GM19025 (cell line): Measurements from ENCODE around the gene STPG2.
"Not testable (repeated sequence)": the region's sequence is repeated elsewhere in the genome, so short reads cannot be mapped to it uniquely, and the experiment has no call there.

Experiments used
- ATAC-seq: cut with Tn5 transposase; IDR thresholded peaks from one replicate; pipeline ENCODE4 v1.9.1; 2021; ENCODE audit warnings: mild to moderate bottlenecking, low read depth, moderate library complexity; ENCODE audit not compliant: unreplicated experiment

STPG2 gene

DNA sequence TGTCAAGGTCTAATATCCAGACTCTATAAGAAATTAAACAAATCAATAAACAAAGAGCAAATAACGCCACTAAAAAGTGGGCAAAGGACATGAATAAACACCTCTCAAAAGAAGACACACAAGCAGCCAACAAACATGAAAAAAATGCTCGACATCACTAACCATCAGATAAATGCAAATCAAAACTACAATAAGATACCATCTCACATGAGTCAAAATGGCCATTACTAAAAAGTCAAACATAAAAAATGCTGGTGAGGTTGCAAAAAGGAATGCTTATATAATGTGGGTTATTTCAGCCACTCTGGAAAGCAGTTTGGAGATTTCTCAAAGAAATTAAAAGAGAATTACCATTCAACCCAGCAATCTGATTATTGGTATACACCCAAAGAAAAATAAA lies 481.1 kb downstream of the STPG2 start:
- ATAC-seq = no peak

DNA sequence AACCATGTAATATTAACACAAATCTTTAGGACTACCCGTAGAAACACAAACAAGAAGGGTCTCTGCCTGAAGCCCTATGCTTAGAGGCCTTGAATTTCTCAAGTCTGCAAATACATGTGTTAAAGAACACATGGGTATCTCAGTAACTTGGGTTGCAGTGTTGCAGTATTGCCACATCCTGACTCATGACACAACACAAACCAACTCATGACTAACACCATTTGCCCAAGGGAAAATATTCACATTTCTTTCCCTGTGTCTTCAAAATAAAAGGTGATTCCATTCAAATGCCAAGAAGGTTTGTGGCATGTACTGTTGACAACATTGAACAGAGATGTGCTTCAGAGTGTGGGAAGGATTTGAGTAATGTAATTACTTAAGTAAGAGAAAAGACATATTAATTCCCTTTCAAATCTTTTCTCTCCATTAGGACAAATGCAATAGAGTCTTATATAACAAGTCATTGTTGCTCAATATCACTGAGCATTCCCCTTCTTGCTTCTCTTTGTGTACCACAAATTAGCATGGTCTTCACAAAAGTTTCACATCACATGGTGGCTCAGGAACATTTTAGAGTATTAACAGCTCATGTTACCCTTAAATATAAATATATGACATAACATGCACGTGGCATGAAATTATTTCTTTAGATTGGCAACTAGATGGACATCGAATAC lies 487.1 kb downstream of the STPG2 start:
- no peak for ATAC-seq

DNA sequence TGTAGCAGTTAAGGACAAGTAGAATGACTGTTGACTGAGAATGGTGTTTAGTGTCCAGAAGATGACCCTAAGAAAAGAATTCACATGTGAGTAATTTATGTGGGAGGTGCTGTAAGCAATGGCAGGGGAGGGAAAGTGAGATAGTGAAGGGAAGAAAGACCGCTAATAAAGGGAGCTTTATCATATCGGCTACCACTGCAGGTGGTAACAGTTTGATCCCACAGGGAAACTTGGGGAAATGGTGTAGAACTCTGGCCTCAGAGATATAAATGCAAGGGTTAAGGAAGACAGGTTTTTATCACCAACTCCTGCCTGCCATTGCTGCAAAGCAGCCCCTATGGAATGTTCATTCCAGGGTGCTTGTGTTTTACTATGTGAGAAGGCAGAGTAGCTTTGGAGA lies 489.6 kb downstream of the STPG2 start:
- no peak for ATAC-seq

DNA sequence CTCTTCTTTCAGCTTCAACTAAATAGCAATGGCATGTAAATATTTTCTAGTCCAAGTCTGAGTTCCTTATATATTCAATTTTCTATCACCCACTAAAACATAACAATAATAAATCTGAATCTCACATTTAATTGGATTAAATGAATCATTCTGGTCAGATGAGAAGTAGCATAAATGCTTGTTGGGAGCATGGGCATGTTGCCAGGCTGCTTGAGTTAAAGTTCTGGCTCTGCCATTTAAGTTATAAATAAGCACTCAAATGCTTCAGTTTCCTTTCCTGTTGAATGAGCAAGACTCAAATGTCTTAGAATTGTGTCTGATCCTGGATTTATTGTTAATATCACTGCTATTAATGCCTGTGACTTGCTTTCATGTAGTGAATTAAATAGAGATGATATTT lies 496.3 kb downstream of the STPG2 start:
- ATAC-seq = no peak

DNA sequence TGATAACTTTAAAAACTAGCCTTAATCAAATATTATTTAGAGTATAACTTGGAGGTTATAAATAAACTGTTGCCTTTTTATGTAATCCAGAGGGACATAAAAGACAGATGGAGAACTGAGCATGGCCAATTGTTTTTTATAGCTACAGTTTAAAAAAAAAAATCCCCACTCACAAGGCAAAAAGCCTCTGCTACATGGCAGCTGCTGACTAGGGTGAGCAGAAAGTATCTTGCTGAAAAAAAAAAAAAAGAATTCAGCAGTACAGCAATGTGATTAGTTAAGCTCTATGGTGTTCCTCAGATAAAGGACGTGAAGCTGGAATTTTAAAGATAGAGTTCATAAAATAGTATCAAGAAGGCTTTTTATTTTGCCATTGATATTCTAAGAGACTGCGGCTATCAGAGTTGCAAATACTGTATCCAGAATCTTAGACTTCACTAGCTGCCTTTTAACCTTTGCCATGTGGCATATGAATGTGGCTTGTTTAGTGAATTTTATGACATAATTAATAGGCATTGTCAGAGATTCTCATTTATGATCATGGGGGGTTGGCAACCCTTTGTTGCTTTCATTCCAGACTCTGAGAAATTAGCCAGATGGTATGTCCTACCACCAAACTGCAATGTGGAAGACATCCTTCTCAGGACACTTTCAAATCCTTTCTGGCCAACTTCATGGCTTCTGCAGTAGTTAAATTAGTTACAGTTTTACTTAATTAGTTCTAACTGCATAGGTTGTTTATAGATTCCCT lies 498.0 kb downstream of the STPG2 start:
- no peak for ATAC-seq

DNA sequence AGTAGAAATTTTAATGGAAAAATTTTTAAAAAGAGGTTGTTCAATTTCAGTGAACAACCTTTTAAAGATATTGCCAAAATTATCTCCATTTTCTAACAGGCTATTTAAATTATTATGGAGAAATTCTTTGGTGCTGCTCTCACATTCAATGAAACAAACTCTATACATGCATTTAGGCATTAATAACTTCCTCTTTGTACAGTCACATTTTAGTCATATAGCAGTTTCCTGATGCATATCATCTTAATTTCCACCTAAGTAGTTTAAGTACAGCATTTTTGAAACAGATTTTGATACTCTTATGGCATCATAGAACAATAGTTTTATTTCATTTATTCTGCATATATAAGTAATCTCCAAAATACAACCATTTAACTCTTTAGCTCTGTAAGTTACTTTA lies 500.1 kb downstream of the STPG2 start:
- no peak for ATAC-seq

DNA sequence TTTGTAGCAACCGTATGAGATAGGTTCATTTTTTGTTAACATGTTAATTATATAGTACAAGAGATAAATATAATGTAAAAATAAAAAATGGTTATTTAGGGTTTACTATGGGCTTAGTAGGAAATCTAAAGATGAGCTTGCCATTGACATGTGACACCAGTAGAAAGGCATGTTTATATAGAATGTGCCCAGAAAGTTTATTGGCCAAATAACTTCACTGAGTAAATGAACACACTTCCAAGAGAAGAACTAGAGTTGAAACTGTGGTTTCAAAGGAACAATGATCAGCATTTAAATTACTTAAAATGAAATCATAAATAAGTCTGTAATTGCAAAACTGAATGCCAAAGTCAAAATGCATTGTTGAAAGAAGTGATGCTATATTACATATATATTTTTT lies 503.3 kb downstream of the STPG2 start:
- ATAC-seq = no peak

DNA sequence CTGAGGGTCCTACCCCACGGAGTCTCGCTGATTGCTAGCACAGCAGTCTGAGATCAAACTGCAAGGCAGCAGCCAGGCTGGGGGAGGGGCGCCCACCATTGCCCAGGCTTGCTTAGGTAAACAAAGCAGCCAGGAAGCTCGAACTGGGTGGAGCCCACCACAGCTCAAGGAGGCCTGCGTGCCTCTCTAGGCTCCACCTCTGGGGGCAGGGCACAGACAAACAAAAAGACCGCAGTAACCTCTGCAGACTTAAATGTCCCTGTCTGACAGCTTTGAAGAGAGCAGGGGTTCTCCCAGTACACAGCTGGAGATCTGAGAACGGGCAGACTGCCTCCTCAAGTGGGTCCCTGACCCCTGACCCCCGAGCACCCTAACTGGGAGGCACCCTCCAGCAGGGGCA lies 509.4 kb downstream of the STPG2 start:
- ATAC-seq = not testable (repeated sequence)

DNA sequence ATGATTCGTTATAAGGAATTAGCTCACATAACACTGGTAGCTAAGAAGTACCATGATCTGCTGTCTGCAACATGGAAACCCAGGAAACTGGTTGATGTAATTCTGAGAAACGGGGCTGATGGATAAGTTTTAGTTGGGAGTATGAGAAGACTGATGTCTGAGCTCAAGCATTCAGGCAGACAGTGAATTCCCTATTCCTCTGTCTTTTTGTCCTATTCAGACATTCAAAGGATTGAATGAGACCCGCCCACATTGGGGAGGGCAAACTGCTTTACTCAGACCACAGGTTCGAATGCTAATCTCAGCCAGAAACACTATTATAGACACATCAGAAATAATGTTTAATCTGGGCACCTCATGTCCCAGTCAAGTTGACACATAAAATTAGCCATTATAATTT lies 515.5 kb downstream of the STPG2 start:
- ATAC-seq = no peak

DNA sequence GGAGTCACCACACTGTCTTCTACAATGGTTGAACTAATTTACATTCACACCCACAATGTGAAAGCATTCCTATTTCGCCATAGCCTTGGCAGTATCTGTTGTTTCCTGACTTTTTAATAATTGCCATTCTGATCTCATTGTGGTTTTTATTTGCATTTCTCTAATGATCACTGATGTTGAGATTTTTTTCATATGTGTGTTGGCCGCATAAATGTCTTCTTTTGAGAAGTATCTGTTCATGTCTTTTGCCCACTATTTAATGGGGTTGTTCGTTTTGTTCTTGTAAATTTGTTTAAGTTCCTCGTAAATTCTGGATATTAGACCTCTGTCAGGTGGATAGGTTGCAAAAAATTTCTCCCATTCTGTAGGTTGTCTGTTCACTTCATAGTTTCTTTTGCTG lies 519.1 kb downstream of the STPG2 start:
- no peak for ATAC-seq

DNA sequence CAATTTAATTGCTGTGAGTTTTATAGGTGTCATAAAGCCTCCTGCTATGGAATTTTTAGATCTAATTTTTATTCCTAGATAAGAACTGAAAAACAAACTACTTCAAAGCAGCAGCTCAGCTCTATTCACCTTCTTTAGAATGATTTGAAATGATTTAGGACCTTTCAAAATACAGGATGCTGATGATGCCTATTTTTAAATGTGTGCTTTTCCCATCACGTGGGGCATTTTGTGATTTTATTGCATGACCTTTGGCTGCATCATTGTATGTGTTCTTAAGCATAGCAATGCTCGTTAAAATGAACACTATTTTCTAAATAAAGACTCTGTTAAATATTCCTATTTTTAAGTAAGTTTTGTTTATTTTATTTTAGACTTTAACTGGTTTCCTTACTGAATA lies 537.3 kb downstream of the STPG2 start:
- ATAC-seq = no peak

DNA sequence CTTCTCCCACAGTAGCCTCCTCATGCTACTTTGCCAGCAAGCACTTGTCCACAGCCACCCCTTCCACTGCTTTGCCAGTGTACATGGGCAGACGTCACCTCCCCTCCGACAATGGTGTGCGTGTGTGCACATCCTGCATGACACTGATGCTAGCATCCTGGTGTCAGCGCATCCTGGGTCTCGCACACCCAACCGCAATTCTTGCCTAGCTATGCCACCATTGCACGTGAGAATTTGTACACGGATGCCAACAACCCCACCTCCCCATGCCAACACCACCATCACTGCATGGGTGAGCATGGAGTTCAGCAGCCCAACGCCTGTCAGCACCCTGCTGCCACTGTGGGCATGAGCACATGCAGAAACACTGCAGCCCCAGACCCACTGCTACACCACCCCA lies 550.0 kb downstream of the STPG2 start:
- ATAC-seq = no peak

DNA sequence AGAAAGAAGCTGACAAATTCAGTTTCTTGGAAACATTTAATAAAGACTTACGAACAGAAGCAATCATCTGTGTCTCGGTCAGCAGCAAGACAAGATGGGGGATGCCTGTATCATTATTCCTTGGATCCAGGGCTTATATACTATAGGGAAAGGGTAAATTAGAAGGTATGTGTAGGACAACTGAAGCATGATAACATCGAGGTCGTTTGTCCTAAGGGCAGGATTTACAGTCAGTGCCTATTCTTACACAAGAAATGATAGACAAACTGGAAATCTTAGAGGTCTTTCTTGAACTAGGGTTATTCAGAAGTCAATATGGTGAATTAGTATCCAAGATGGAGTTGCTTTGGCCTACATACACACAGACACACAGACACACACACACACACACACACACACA lies 553.0 kb downstream of the STPG2 start:
- ATAC-seq = no peak

DNA sequence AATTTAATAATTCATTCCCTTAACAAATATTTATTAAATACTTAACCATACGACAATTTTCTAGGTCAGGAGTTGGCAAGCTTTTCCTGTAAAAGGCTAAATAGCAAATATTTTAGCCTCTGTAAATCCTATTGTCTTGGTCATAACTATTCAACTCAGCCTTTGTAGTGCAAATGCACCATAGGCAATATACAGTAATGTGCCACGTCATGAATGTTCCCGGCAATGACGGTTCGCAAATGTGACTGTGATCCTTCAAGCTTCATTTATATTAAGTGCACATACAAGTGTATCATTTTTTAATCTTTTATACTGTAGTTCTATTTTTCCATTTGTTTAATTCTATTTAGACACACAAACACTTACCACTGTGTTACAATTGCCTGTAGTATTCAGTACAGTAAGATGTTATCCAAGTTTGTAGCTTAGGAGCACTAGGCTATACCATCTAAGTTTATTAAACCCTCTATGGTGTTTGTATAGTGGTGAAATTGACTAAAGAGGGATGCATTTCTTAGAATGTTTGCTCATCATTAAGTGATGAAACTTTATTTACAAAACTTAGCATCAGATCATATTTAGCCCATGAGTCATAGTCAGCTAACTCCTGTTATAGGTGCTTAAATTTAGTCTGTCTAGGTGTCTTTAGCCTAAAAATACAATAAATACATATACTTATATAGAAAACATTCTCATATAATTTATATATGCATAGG lies 553.6 kb downstream of the STPG2 start:
- ATAC-seq = no peak

DNA sequence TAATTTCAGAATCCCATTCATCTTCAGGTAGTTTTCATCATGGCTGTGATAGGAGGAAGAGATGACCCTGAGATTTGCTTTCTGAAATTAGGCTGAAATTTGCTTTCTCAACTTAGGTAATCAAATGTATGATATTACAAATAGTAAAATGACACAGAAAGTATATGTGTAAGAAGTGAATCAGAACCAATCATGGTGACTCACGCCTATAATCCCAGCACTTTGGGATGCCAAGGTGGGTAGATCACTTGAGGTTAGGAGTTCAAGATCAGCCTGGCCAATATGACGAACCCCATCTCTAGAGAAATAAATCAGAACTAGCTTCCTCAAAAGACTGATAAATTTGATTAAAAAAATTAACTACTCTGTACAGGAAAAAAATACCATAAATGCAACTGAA lies 555.4 kb downstream of the STPG2 start:
- no peak for ATAC-seq

DNA sequence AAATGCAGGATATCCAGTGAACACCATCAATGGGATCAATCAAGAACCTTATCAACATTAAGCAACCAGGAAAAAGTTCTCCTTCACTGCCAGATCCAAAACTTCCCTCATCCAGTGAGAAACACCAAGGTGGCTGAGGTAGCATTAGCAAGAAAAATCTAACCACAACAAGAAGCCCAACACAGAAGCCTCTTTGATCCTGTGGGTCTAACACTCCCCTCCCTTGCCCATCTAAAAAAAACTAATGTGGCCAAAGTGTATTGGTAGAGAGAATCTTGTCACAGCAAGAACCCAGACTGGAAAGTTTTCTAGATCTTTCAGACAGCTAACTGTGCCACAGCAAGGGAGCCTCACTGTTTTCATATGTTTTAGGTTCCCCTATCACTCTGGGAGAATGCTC lies 558.0 kb downstream of the STPG2 start:
- no peak for ATAC-seq

DNA sequence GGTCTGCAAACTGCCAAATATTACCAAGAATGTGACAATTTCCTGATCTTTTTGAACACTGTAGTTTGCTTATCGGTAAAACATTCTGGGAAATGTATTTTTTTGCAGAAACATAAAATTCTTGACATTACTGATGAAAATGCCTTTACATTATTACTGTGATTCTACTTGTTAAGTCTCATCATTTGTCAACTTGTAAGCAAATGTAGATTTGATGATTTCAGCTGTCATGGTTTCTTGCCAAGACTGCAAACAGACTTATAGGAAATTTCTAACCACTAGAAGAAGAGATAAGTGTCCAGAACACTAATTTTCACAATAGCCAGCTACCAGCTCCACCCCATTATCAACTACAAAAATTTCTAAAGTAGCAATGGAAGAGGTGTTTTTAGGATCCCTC lies 560.4 kb downstream of the STPG2 start:
- no peak for ATAC-seq

DNA sequence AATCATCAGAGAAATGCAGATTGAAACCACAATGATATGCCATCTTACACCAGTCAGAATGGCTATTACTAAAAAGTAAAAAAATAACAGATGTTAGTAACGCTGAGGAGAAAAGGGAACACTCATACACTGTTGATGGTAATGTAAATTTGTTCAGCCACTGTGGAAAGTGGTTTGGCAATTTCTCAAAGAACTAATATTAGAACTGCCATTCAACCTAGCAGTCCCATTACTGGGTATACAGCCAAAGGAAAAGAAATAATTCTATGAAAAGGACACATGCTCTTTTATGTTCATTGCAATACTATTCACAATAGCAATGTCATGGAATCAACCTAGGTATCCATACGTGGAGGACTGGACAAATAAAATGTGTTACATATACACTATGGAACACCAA lies 566.3 kb downstream of the STPG2 start:
- no peak for ATAC-seq

DNA sequence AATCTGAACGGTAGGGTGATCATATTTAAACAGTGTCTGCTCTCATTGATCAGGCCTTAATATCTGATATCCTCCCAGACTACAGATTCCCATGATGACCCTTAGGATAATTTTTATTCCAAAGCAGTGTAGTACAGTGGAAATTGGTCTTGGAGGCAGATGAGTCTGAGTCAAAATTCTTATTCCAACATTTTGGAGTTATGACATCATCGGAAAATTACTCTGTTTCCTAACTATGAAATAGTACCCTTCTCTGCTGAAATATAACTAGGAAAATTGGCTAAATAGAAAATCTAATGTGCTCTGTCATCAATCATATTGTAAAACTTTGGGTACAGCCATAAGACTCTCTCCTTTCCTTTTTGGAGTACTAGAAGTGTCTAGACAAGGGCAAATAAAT lies 583.3 kb downstream of the STPG2 start:
- no peak for ATAC-seq

DNA sequence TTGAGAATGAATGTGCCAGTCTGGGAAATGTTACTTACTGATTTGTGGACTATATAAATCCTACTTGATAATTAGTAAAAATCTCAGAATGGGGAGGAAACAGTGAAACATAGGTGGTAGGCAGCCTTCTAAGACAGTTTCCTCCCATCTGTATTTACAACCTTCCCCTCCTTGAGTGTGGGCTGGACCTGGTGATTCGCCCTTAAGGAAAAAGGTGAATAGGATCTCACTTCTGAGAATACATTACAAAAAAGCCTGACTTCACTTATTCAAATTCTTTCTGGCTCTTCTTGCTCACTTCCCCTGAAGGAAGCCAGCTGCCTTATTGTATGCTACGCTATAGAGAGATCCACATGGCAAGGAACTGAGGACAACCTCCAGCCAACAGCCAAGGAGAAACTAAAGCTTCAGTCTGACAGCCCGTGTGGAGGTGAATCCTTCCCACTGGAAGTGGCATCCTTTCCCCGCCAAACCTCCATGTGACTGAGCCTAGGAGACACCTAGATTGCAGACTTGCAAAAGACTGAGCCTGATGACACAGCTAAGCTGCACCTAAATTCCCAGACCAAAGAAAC lies 585.0 kb downstream of the STPG2 start:
- no peak for ATAC-seq

DNA sequence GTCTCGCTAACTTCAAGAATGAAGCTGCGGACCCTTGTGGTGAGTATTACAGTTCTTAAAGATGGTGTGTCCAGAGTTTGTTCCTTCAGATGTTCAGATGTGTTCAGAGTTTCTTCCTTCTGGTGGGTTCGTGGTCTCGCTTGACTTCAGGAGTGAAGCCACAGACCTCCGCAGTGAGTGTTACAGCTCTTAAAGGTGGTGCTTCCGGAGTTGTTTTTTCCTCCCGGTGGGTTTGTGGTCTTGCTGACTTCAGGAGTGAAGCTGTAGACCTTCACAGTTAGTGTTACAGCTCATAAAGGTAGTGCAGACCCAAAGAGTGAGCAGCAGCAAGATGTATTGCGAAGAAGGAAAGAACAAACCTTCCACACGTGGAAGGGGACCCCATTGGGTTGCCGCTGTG lies 592.6 kb downstream of the STPG2 start:
- not testable (repeated sequence) for ATAC-seq
